ENCODE measurements around the gene SLC16A12. TPM values are rescaled to one million over a fixed set of nuclear protein-coding genes. Genes with fewer than 3 reads are reported as not detected.
"Not testable (repeated sequence)": the region's sequence is repeated elsewhere in the genome, so short reads cannot be mapped to it uniquely, and the experiment has no call there.

Gene SLC16A12
- total and polyA plus RNA-seq, 3 experiments from 2014 or later = not detected

- peaks cover 0 to 1% of the 10 kb centered on the region in 2 donors for H3K27me3 Mint-ChIP-seq
- no peaks in the 10 kb centered on the region for H3K9me3 ChIP-seq (ENCODE audit: low read length)
- H3K27ac Mint-ChIP-seq = peak within 1 kb of the TSS; percentile 81 to 97 (median 92)
- peaks cover 23 to 43% (median 35%) of the 10 kb centered on the region in 3 donors for H3K4me1 Mint-ChIP-seq
- peaks cover 26% of the 10 kb centered on the region for H3K4me1 ChIP-seq (ENCODE audit: insufficient read depth, low read length)
- ChIA-PET POLR2A (interaction anchor here (0.6 to 2.3 kb wide), 5 partner anchors 13 to 391 kb away, joined by 4 to 30 read pairs (median 5); partner anchors contain the start of genes IFIT2, IFIT5 and LIPA), CTCF (interaction anchor here (0.6 to 1.2 kb wide), 4 partner anchors 13 to 60 kb away, joined by 3 read pairs; partner anchors contain the start of gene IFIT5)
- H3K4me3 Mint-ChIP-seq = peak within 1 kb of the TSS; percentile 83 to 95 (median 94)
- no peaks in the 10 kb centered on the region for H3K27me3 ChIP-seq (ENCODE audit: insufficient read depth, low read length, poor library complexity, severe bottlenecking)
- H3K36me3 ChIP-seq (ENCODE audit: insufficient read depth, low read length) = no peaks in the 10 kb centered on the region
- H3K27ac ChIP-seq (ENCODE audit: low read depth, low read length) = peak within 1 kb of the TSS; percentile 68
- H3K36me3 Mint-ChIP-seq = peaks cover 0 to 5% (median 3%) of the 10 kb centered on the region in 3 donors
- peak; percentile 10 to 76 (median 72) for DNase-seq
- no peaks in the 10 kb centered on the region for H3K9me3 Mint-ChIP-seq
- peak within 1 kb of the TSS; percentile 89 for H3K4me3 ChIP-seq (ENCODE audit: low read length)
Measured at GRCh38 chr10:89391907-89392756, 143.3 kb downstream of the SLC16A12 start, which contains the start of gene IFIT1. IFIT1 (plus strand) TSS chr10:89392623; CDS start chr10:89392713, 90 bp downstream.

- peaks cover 26% of the 10 kb centered on the region for H3K4me1 ChIP-seq (ENCODE audit: insufficient read depth, low read length)
- Mint-ChIP-seq H3K4me3 (peak overlapping the region in 3 of 7 donors; percentile 23 to 76 (median 64)), H3K27ac (peak overlapping the region in 4 of 8 donors; percentile 20 to 91 (median 41)), H3K4me1 (peaks cover 22 to 42% (median 35%) of the 10 kb centered on the region in 3 donors)
- POLR2A ChIA-PET = interaction anchor here (2.3 kb wide), 1 partner anchor 23 kb away, joined by 30 read pairs; the partner anchor contains the start of gene IFIT5
- H3K9me3 ChIP-seq (ENCODE audit: low read length); H3K27ac ChIP-seq (ENCODE audit: low read depth, low read length); H3K9me3 Mint-ChIP-seq; H3K36me3 ChIP-seq (ENCODE audit: insufficient read depth, low read length); H3K36me3 Mint-ChIP-seq; H3K27me3 ChIP-seq (ENCODE audit: insufficient read depth, low read length, poor library complexity, severe bottlenecking); CTCF ChIA-PET; DNase-seq; H3K27me3 Mint-ChIP-seq; H3K4me3 ChIP-seq (ENCODE audit: low read length): not testable (repeated sequence)
Measured at GRCh38 chr10:89391226-89391576, 144.2 kb downstream of the SLC16A12 start.

- Mint-ChIP-seq H3K9me3 (no peaks in the 10 kb centered on the region), H3K36me3 (peaks cover 0 to 3% (median 0%) of the 10 kb centered on the region in 3 donors), H3K27me3 (peaks cover 0 to 1% of the 10 kb centered on the region in 2 donors), H3K27ac (peak overlapping the region in 3 of 8 donors; percentile 19 to 91 (median 20)), H3K4me1 (peaks cover 22 to 38% (median 35%) of the 10 kb centered on the region in 3 donors), H3K4me3 (peak overlapping the region in 6 of 7 donors; percentile 2 to 64 (median 28))
- Histone ChIP-seq H3K9me3 (ENCODE audit: low read length) (no peaks in the 10 kb centered on the region), H3K27ac (ENCODE audit: low read depth, low read length) (no peak overlapping the region), H3K4me3 (ENCODE audit: low read length) (no peak overlapping the region), H3K36me3 (ENCODE audit: insufficient read depth, low read length) (no peaks in the 10 kb centered on the region), H3K27me3 (ENCODE audit: insufficient read depth, low read length, poor library complexity, severe bottlenecking) (no peaks in the 10 kb centered on the region), H3K4me1 (ENCODE audit: insufficient read depth, low read length) (peaks cover 25% of the 10 kb centered on the region)
- DNase-seq = no peak
- CTCF ChIA-PET = no interaction called here
- POLR2A ChIA-PET = interaction anchor here (2.3 kb wide), 1 partner anchor 24 kb away, joined by 30 read pairs; the partner anchor contains the start of gene IFIT5
Measured at GRCh38 chr10:89390476-89391225, 144.7 kb downstream of the SLC16A12 start.

GRCh38 chr10:89389254-89389653 is 146.1 kb downstream of the SLC16A12 start:
- H3K27me3 ChIP-seq (ENCODE audit: insufficient read depth, low read length, poor library complexity, severe bottlenecking) = no peaks in the 10 kb centered on the region
- H3K36me3 Mint-ChIP-seq = peaks cover 0 to 3% (median 0%) of the 10 kb centered on the region in 3 donors
- ChIA-PET CTCF (no interaction called here), POLR2A (no interaction called here)
- peak overlapping the region in 1 of 7 donors; percentile 48 for H3K4me3 Mint-ChIP-seq
- no peak overlapping the region for H3K4me3 ChIP-seq (ENCODE audit: low read length)
- no peaks in the 10 kb centered on the region for H3K9me3 ChIP-seq (ENCODE audit: low read length)
- H3K4me1 Mint-ChIP-seq = peaks cover 16 to 26% (median 25%) of the 10 kb centered on the region in 3 donors
- peaks cover 15% of the 10 kb centered on the region for H3K4me1 ChIP-seq (ENCODE audit: insufficient read depth, low read length)
- H3K27ac ChIP-seq (ENCODE audit: low read depth, low read length) = no peak overlapping the region
- no peak for DNase-seq
- no peaks in the 10 kb centered on the region for H3K36me3 ChIP-seq (ENCODE audit: insufficient read depth, low read length)
- H3K27me3 Mint-ChIP-seq = peaks cover 0 to 1% of the 10 kb centered on the region in 2 donors
- no peaks in the 10 kb centered on the region for H3K9me3 Mint-ChIP-seq
- H3K27ac Mint-ChIP-seq = peak overlapping the region in 2 of 8 donors; percentile 21 to 33

GRCh38 chr10:89388806-89389205 is 146.6 kb downstream of the SLC16A12 start:
- H3K27ac Mint-ChIP-seq = no peak overlapping the region
- no peaks in the 10 kb centered on the region for H3K9me3 ChIP-seq (ENCODE audit: low read length)
- H3K9me3 Mint-ChIP-seq = no peaks in the 10 kb centered on the region
- no peak for DNase-seq
- ChIA-PET POLR2A (no interaction called here), CTCF (interaction anchor here (0.8 kb wide), 1 partner anchor 20 kb away, joined by 3 read pairs; no protein-coding TSS in a partner anchor)
- no peak overlapping the region for H3K4me3 ChIP-seq (ENCODE audit: low read length)
- H3K4me3 Mint-ChIP-seq = peak overlapping the region in 1 of 7 donors; percentile 28
- H3K4me1 ChIP-seq (ENCODE audit: insufficient read depth, low read length) = peaks cover 11% of the 10 kb centered on the region
- H3K27ac ChIP-seq (ENCODE audit: low read depth, low read length) = no peak overlapping the region
- H3K27me3 ChIP-seq (ENCODE audit: insufficient read depth, low read length, poor library complexity, severe bottlenecking) = no peaks in the 10 kb centered on the region
- H3K4me1 Mint-ChIP-seq = peaks cover 16 to 22% (median 22%) of the 10 kb centered on the region in 3 donors
- peaks cover 0 to 1% of the 10 kb centered on the region in 2 donors for H3K27me3 Mint-ChIP-seq
- no peaks in the 10 kb centered on the region for H3K36me3 ChIP-seq (ENCODE audit: insufficient read depth, low read length)
- H3K36me3 Mint-ChIP-seq = peaks cover 0 to 3% (median 0%) of the 10 kb centered on the region in 3 donors

- DNase-seq = no peak
- CTCF ChIA-PET = interaction anchor here (0.8 kb wide), 1 partner anchor 78 kb away, joined by 3 read pairs; no protein-coding TSS in a partner anchor
- Mint-ChIP-seq H3K27me3 (peaks cover 0 to 1% of the 10 kb centered on the region in 2 donors), H3K4me3 (no peak overlapping the region), H3K27ac (no peak overlapping the region), H3K36me3 (peaks cover 0 to 2% (median 0%) of the 10 kb centered on the region in 3 donors), H3K4me1 (no peaks in the 10 kb centered on the region), H3K9me3 (no peaks in the 10 kb centered on the region)
- Histone ChIP-seq H3K9me3 (ENCODE audit: low read length) (no peaks in the 10 kb centered on the region), H3K36me3 (ENCODE audit: insufficient read depth, low read length) (no peaks in the 10 kb centered on the region), H3K27me3 (ENCODE audit: insufficient read depth, low read length, poor library complexity, severe bottlenecking) (no peaks in the 10 kb centered on the region), H3K4me3 (ENCODE audit: low read length) (no peak overlapping the region), H3K4me1 (ENCODE audit: insufficient read depth, low read length) (no peaks in the 10 kb centered on the region), H3K27ac (ENCODE audit: low read depth, low read length) (no peak overlapping the region)
- POLR2A ChIA-PET = no interaction called here
Measured at GRCh38 chr10:89384474-89385340, 150.7 kb downstream of the SLC16A12 start.

- no peaks in the 10 kb centered on the region for H3K9me3 Mint-ChIP-seq
- CTCF ChIA-PET = no interaction called here
- POLR2A ChIA-PET = no interaction called here
Measured at GRCh38 chr10:89382757-89383156, 152.6 kb downstream of the SLC16A12 start.

More at GRCh38 chr10:89382757-89383156, 152.6 kb downstream of the SLC16A12 start:
- no peaks in the 10 kb centered on the region for H3K9me3 ChIP-seq (ENCODE audit: low read length)
- no peak overlapping the region for H3K27ac ChIP-seq (ENCODE audit: low read depth, low read length)
- H3K4me3 ChIP-seq (ENCODE audit: low read length) = no peak overlapping the region
- Mint-ChIP-seq H3K4me1 (no peaks in the 10 kb centered on the region), H3K27ac (no peak overlapping the region), H3K36me3 (peaks cover 0 to 2% (median 0%) of the 10 kb centered on the region in 3 donors), H3K27me3 (peaks cover 0 to 4% of the 10 kb centered on the region in 2 donors), H3K4me3 (no peak overlapping the region)
- no peaks in the 10 kb centered on the region for H3K36me3 ChIP-seq (ENCODE audit: insufficient read depth, low read length)
- no peak for DNase-seq
- no peaks in the 10 kb centered on the region for H3K27me3 ChIP-seq (ENCODE audit: insufficient read depth, low read length, poor library complexity, severe bottlenecking)
- H3K4me1 ChIP-seq (ENCODE audit: insufficient read depth, low read length) = no peaks in the 10 kb centered on the region
